GM19452 (cell line): Measurements from ENCODE around the gene FBLN7.

Source experiments
- ATAC-seq: cut with Tn5 transposase; IDR thresholded peaks from one replicate; pipeline ENCODE4 v1.9.1; 2021; ENCODE audit not compliant: unreplicated experiment

The FBLN7 gene

GRCh38 chr2:112140205-112140802 lies 2.1 kb downstream of the FBLN7 start:
- no peak for ATAC-seq

GRCh38 chr2:112140899-112141625 lies 2.9 kb downstream of the FBLN7 start:
- no peak for ATAC-seq

GRCh38 chr2:112141626-112142007 lies 3.4 kb downstream of the FBLN7 start:
- no peak for ATAC-seq

- ATAC-seq = no peak
Measured at GRCh38 chr2:112142525-112143078, 4.4 kb downstream of the FBLN7 start.

GRCh38 chr2:112143150-112143549 lies 5.0 kb downstream of the FBLN7 start:
- no peak for ATAC-seq

- no peak for ATAC-seq
Measured at GRCh38 chr2:112144966-112145365, 6.8 kb downstream of the FBLN7 start.

GRCh38 chr2:112147382-112148168 lies 9.4 kb downstream of the FBLN7 start:
- ATAC-seq = no peak

GRCh38 chr2:112148477-112148876 lies 10.3 kb downstream of the FBLN7 start:
- no peak for ATAC-seq

GRCh38 chr2:112149194-112149593 lies 11.0 kb downstream of the FBLN7 start:
- no peak for ATAC-seq

- ATAC-seq = no peak
Measured at GRCh38 chr2:112149866-112150435, 11.8 kb downstream of the FBLN7 start.

- no peak for ATAC-seq
Measured at GRCh38 chr2:112150447-112150846, 12.3 kb downstream of the FBLN7 start.

- no peak for ATAC-seq
Measured at GRCh38 chr2:112150851-112151250, 12.7 kb downstream of the FBLN7 start.

GRCh38 chr2:112151271-112151670 lies 13.1 kb downstream of the FBLN7 start:
- ATAC-seq = no peak

- no peak for ATAC-seq
Measured at GRCh38 chr2:112151701-112152440, 13.7 kb downstream of the FBLN7 start.

GRCh38 chr2:112152476-112153178 lies 14.4 kb downstream of the FBLN7 start:
- ATAC-seq = no peak

GRCh38 chr2:112153179-112153490 lies 14.9 kb downstream of the FBLN7 start:
- no peak for ATAC-seq

GRCh38 chr2:112153501-112153900 lies 15.3 kb downstream of the FBLN7 start:
- no peak for ATAC-seq

GRCh38 chr2:112154246-112155117 lies 16.3 kb downstream of the FBLN7 start:
- no peak for ATAC-seq
